Stimulated activated naive B cell treated with anti-CD40 and anti-IgM and Interleukin-4, amounts not matched to agents 10 μg/mL and 1 μg/mL and 100 μg/mL, for 72 hours (primary cell): ENCODE results near the gene BDH1.
"Not testable (repeated sequence)": the region's sequence is repeated elsewhere in the genome, so short reads cannot be mapped to it uniquely, and the experiment has no call there.

ENCODE experiments used
- ATAC-seq, 2 donors: fragments of 150-1000 bp; cut with Tn5 transposase; replicated peaks; 2 replicates each; pipeline ENCODE4 v1.10.0; 2021; ENCODE audit warnings: moderate library complexity in 1 of 2
- DNase-seq: peaks from one replicate; pipeline ENCODE4 v3.0.0; 2021
- H3K27ac Mint-ChIP-seq: one replicate; pipeline ENCODE4 v1.8.0; 2022; ENCODE audit warnings: mild to moderate bottlenecking, mixed read lengths
- H3K27me3 Mint-ChIP-seq, 2 donors: one replicate each; pipeline ENCODE4 v1.8.0; 2022; ENCODE audit warnings: mixed read lengths in 2 of 2
- H3K36me3 Mint-ChIP-seq, 2 donors: one replicate each; pipeline ENCODE4 v1.8.0; 2022; ENCODE audit warnings: mixed read lengths in 2 of 2, mild to moderate bottlenecking in 1 of 2
- H3K4me1 Mint-ChIP-seq, 2 donors: one replicate each; pipeline ENCODE4 v1.8.0; 2022; ENCODE audit warnings: mixed read lengths in 2 of 2, mild to moderate bottlenecking in 1 of 2
- H3K4me3 Mint-ChIP-seq, 2 donors: one replicate each; pipeline ENCODE4 v1.8.0; 2022; ENCODE audit warnings: mild to moderate bottlenecking in 2 of 2, mixed read lengths in 2 of 2, moderate library complexity in 1 of 2
- H3K9me3 Mint-ChIP-seq, 2 donors: one replicate each; pipeline ENCODE4 v1.8.0; 2022; ENCODE audit warnings: mixed read lengths in 2 of 2, mild to moderate bottlenecking in 1 of 2

BDH1 gene

GRCh38 chr3:197590313-197590962 is 34.7 kb upstream of the BDH1 start:
- no peak overlapping the region for H3K27ac Mint-ChIP-seq
- peaks cover 3 to 13% of the 10 kb centered on the region in 2 donors for H3K4me1 Mint-ChIP-seq

GRCh38 chr3:197589545-197589944 is 33.8 kb upstream of the BDH1 start:
- Mint-ChIP-seq H3K4me3 (no peak overlapping the region), H3K9me3 (no peaks in the 10 kb centered on the region), H3K36me3 (no peaks in the 10 kb centered on the region), H3K4me1 (peaks cover 3 to 13% of the 10 kb centered on the region in 2 donors), H3K27me3 (peaks cover 3 to 13% of the 10 kb centered on the region in 2 donors), H3K27ac (no peak overlapping the region)
- DNase-seq (no peak), ATAC-seq (no peak)

More at GRCh38 chr3:197590313-197590962, 34.7 kb upstream of the BDH1 start:
- Mint-ChIP-seq H3K9me3 (no peaks in the 10 kb centered on the region), H3K36me3 (no peaks in the 10 kb centered on the region), H3K27me3 (peaks cover 3 to 13% of the 10 kb centered on the region in 2 donors), H3K4me3 (no peak overlapping the region)
- ATAC-seq (no peak), DNase-seq (no peak)

GRCh38 chr3:197586768-197587167 is 31.0 kb upstream of the BDH1 start:
- not testable (repeated sequence) for ATAC-seq, H3K27ac Mint-ChIP-seq, H3K9me3 Mint-ChIP-seq, H3K4me3 Mint-ChIP-seq, H3K4me1 Mint-ChIP-seq, H3K36me3 Mint-ChIP-seq, DNase-seq
- peaks cover 3 to 12% of the 10 kb centered on the region in 2 donors for H3K27me3 Mint-ChIP-seq

- Mint-ChIP-seq H3K4me1 (no peaks in the 10 kb centered on the region), H3K36me3 (no peaks in the 10 kb centered on the region), H3K9me3 (no peaks in the 10 kb centered on the region), H3K27me3 (peaks cover 0 to 6% of the 10 kb centered on the region in 2 donors), H3K27ac (no peak overlapping the region), H3K4me3 (no peak overlapping the region)
- ATAC-seq: no peak
- DNase-seq: no peak
Observed at GRCh38 chr3:197586181-197586580, 30.4 kb upstream of the BDH1 start.

GRCh38 chr3:197584733-197585132 is 29.0 kb upstream of the BDH1 start:
- Mint-ChIP-seq H3K27me3 (peaks cover 0 to 6% of the 10 kb centered on the region in 2 donors), H3K27ac (no peak overlapping the region), H3K4me3 (no peak overlapping the region), H3K4me1 (no peaks in the 10 kb centered on the region), H3K36me3 (no peaks in the 10 kb centered on the region), H3K9me3 (no peaks in the 10 kb centered on the region)
- DNase-seq (no peak), ATAC-seq (no peak)

- H3K36me3 Mint-ChIP-seq: no peaks in the 10 kb centered on the region
- no peak for ATAC-seq
- H3K4me1 Mint-ChIP-seq: no peaks in the 10 kb centered on the region
- no peaks in the 10 kb centered on the region for H3K9me3 Mint-ChIP-seq
- no peak overlapping the region for H3K27ac Mint-ChIP-seq
- H3K4me3 Mint-ChIP-seq: no peak overlapping the region
- H3K27me3 Mint-ChIP-seq: peaks cover 0 to 6% of the 10 kb centered on the region in 2 donors
- DNase-seq: no peak
Observed at GRCh38 chr3:197583371-197583770, 27.6 kb upstream of the BDH1 start.

DNA sequence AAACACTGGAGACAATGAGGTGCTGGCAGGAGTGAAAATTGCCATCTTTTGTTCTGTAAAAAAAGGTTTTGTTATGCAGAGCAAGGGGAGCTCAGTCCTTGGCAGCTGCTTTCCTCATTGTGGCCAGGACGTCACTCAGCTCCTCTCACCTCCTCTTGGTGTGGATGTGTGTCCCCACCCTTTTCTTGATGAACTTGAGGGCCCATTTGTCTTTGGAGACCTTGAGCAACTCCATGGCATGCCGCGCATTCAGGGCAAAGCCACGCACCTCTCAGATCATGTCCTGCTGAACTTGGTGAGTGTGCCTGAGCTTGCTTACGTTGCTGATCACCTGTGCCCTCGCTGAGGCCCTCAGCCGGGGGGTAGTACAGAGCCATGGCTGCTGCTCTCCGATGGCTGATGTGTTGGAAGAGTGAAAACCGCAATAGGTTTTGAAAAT is 24.5 kb upstream of the BDH1 start:
- Mint-ChIP-seq H3K36me3 (peaks cover 0 to 4% of the 10 kb centered on the region in 2 donors), H3K27me3 (peaks cover 2 to 13% of the 10 kb centered on the region in 2 donors), H3K4me1 (no peaks in the 10 kb centered on the region), H3K4me3 (no peak overlapping the region), H3K9me3 (no peaks in the 10 kb centered on the region), H3K27ac (no peak overlapping the region)
- ATAC-seq: no peak
- no peak for DNase-seq

DNA sequence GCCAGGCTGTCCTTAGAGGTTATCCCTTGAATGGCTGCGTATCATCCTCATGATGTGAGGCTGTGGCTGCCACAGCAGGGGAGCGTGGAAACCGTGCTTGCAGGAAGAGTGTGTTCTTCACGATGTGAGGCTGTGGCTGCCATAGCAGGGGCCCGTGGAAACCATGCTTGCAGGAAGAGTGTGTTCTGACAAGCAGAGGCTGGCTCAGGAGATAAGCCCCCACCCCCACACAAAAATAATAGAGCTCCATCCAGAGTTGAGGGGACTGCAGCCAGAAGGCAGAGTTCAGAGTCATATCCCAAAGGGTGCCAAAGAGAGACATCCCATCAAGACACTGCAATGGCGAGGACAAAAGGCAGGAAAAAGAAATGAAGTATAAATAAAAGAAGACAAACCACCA is 22.6 kb upstream of the BDH1 start:
- H3K4me1 Mint-ChIP-seq: no peaks in the 10 kb centered on the region
- H3K27me3 Mint-ChIP-seq: peaks cover 4 to 18% of the 10 kb centered on the region in 2 donors
- H3K27ac Mint-ChIP-seq: no peak overlapping the region
- ATAC-seq (no peak), DNase-seq (no peak)
- no peak overlapping the region for H3K4me3 Mint-ChIP-seq
- H3K9me3 Mint-ChIP-seq: no peaks in the 10 kb centered on the region
- peaks cover 0 to 4% of the 10 kb centered on the region in 2 donors for H3K36me3 Mint-ChIP-seq

DNA sequence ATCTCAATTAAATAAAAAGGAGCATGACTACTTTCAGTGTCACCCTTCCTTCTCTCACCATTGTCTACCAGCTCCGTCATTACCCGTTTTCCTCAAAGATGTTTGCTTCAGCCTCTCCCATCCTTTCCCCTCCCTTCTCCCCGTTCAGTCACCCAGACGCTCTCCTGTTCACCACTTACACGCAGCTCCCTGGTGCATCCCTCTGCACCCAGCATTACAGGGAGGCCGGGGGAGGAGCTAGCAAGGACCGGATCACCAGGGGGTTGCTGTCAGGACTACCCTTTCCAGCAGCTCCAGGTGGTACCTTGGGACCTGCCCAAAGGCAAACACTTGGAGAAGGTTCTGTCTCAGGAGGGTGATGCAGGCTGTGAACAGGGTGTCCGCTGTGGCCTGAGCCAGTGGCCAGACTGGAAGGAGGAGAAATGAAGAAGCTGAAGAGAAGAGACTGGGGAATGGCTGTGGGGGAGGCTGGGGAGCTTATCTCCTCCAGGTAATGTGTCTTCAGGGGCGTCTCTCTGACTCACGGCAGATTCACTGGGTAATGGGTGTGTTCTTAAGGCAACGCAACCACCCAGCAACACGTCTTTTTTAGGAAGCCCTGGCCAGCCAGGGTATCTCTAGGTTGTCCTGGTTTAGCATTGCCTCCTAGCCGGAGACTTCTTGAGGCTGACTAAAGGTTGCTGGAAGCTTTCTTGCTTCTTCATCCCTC is 21.8 kb upstream of the BDH1 start:
- ATAC-seq (no peak), DNase-seq (no peak)
- H3K9me3 Mint-ChIP-seq: no peaks in the 10 kb centered on the region
- H3K4me1 Mint-ChIP-seq: no peaks in the 10 kb centered on the region
- peaks cover 1 to 4% of the 10 kb centered on the region in 2 donors for H3K36me3 Mint-ChIP-seq
- H3K27me3 Mint-ChIP-seq: peaks cover 4 to 18% of the 10 kb centered on the region in 2 donors
- no peak overlapping the region for H3K27ac Mint-ChIP-seq
- no peak overlapping the region for H3K4me3 Mint-ChIP-seq

GRCh38 chr3:197576838-197577237 is 21.1 kb upstream of the BDH1 start:
- Mint-ChIP-seq H3K4me3 (no peak overlapping the region), H3K36me3 (peaks cover 1 to 4% of the 10 kb centered on the region in 2 donors), H3K4me1 (no peaks in the 10 kb centered on the region), H3K9me3 (no peaks in the 10 kb centered on the region), H3K27ac (no peak overlapping the region), H3K27me3 (peaks cover 4 to 18% of the 10 kb centered on the region in 2 donors)
- ATAC-seq (no peak), DNase-seq (no peak)

DNA sequence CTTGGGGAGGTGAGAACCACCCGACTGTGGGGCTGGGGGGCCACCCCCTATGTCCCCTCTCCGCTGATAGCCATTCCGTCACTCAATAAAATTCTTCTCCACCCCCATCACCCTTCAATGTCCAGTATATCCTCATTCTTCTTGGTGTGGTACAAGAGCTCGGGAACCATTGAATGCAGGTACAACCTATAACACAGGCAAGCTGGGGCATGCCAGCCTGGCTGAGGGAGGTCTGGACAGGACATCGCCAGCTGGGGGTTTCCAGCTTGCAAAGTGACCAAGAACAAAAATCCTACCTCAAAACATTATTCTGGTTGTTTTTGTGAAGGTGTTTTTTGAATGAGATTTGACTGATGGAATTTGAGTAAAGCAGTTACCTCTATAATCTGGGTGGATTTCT is 19.6 kb upstream of the BDH1 start:
- Mint-ChIP-seq H3K27ac (no peak overlapping the region), H3K9me3 (peaks cover 5 to 7% of the 10 kb centered on the region in 2 donors), H3K36me3 (peaks cover 3 to 4% of the 10 kb centered on the region in 2 donors), H3K27me3 (peaks cover 4 to 18% of the 10 kb centered on the region in 2 donors), H3K4me1 (no peaks in the 10 kb centered on the region), H3K4me3 (no peak overlapping the region)
- DNase-seq (no peak), ATAC-seq (no peak)

- ATAC-seq, DNase-seq, H3K4me3 Mint-ChIP-seq, H3K4me1 Mint-ChIP-seq, H3K27ac Mint-ChIP-seq: not testable (repeated sequence)
- Mint-ChIP-seq H3K9me3 (peaks cover 10 to 12% of the 10 kb centered on the region in 2 donors), H3K36me3 (peaks cover 3 to 11% of the 10 kb centered on the region in 2 donors), H3K27me3 (peaks cover 4 to 18% of the 10 kb centered on the region in 2 donors)
Observed at GRCh38 chr3:197574396-197574991, 18.7 kb upstream of the BDH1 start.

DNA sequence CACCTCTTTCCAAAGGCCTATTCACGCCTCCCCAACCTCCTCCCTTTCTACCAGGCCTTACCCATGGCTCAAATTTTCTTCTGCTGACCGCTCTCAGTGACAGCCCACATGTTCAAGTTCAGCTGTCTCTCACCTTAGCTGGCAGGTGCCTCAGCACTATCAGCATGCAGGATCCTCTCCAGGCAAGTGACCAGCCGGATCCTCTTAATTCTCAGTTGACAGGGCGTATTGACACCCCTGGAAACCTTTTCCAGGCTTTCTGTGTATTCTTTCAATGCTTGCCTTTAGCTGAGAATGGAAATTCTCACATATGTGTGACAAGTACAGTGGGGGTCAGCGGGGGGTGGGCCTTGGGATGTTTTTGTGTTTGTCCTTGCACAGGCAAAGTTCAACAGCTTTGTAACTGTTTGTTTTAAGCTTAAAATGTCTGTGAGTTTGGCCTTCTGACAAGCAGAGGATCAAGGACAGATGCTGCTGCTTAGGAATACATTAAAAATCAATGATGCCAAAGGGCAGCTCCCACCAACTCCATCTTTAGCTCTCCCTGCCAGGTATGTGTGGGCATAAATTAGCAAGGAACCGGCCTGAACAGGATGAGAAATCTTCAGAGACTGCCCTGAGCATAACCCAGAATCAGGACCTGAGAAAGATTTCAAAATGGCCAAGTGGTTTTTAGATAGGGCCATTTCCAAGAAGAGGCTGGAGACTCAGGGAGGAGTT is 17.4 kb upstream of the BDH1 start:
- DNase-seq: no peak
- ATAC-seq: no peak
- Mint-ChIP-seq H3K27me3 (peaks cover 8 to 22% of the 10 kb centered on the region in 2 donors), H3K36me3 (peaks cover 3 to 13% of the 10 kb centered on the region in 2 donors), H3K4me1 (no peaks in the 10 kb centered on the region), H3K9me3 (peaks cover 11 to 14% of the 10 kb centered on the region in 2 donors), H3K4me3 (no peak overlapping the region), H3K27ac (no peak overlapping the region)

DNA sequence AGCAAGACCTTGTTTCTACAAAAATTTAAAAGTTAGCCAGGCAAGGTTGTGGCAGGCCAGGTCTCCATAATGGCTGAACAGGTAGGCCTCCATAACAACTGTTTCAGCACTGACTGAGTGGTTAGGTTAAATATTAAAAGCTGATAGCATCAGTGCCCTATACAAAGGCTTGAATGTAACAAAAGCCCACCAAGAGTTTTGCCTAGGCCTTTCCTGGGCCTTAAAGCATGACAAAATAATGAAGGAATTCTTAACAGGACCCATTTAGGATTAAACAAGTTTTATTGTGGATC is 16.1 kb upstream of the BDH1 start:
- not testable (repeated sequence) for H3K36me3 Mint-ChIP-seq, H3K4me1 Mint-ChIP-seq, DNase-seq, H3K4me3 Mint-ChIP-seq, H3K27ac Mint-ChIP-seq, ATAC-seq
- peaks cover 11 to 14% of the 10 kb centered on the region in 2 donors for H3K9me3 Mint-ChIP-seq
- H3K27me3 Mint-ChIP-seq: peaks cover 18 to 20% of the 10 kb centered on the region in 2 donors
